ENCODE results near the gene ALPL.

ALPL gene

GRCh38 chr1:21604208-21604957 is 95.2 kb downstream of the ALPL start:
- DNase-seq: no peak

GRCh38 chr1:21605012-21605715 is 95.9 kb downstream of the ALPL start:
- DNase-seq: no peak

GRCh38 chr1:21605964-21606705 is 96.9 kb downstream of the ALPL start:
- no peak for DNase-seq

GRCh38 chr1:21607549-21608529 is 98.6 kb downstream of the ALPL start:
- no peak for DNase-seq

GRCh38 chr1:21608798-21609197 is 99.6 kb downstream of the ALPL start:
- DNase-seq: no peak

- no peak for DNase-seq
These were observed 100.8 kb downstream of the ALPL start for GRCh38 chr1:21610027-21610426.

- DNase-seq: no peak
These were observed 102.0 kb downstream of the ALPL start for GRCh38 chr1:21610989-21611785.

GRCh38 chr1:21612057-21612456 is 102.8 kb downstream of the ALPL start:
- no peak for DNase-seq

- no peak for DNase-seq
These were observed 104.0 kb downstream of the ALPL start for GRCh38 chr1:21613072-21613867.

GRCh38 chr1:21614419-21615115 is 105.3 kb downstream of the ALPL start:
- DNase-seq: no peak

- DNase-seq: no peak
These were observed 107.1 kb downstream of the ALPL start for GRCh38 chr1:21616372-21616771.

- DNase-seq: no peak
These were observed 108.0 kb downstream of the ALPL start for GRCh38 chr1:21617126-21617738.

- no peak for DNase-seq
These were observed 108.8 kb downstream of the ALPL start for GRCh38 chr1:21618059-21618458.

GRCh38 chr1:21618561-21619374 is 109.5 kb downstream of the ALPL start:
- no peak for DNase-seq

GRCh38 chr1:21619375-21619947 is 110.2 kb downstream of the ALPL start:
- DNase-seq: no peak

GRCh38 chr1:21620011-21620410 is 110.8 kb downstream of the ALPL start:
- no peak for DNase-seq

GRCh38 chr1:21620496-21620895 is 111.3 kb downstream of the ALPL start:
- DNase-seq: no peak

- no peak for DNase-seq
These were observed 111.8 kb downstream of the ALPL start for GRCh38 chr1:21621051-21621450.
